Activated naive CD4-positive, alpha-beta T cell treated with Interleukin-2 at 50 U/mL for 16 hours (primary cell): ENCODE data around the gene METTL1.
"Not testable (repeated sequence)": the region's sequence is repeated elsewhere in the genome, so short reads cannot be mapped to it uniquely, and the experiment has no call there.

ENCODE experiments used
- DNase-seq: peaks from one replicate; pipeline ENCODE4 v3.0.0-alpha.2; 2020

Gene METTL1

GRCh38 chr12:57721846-57722608, 49.9 kb downstream of the METTL1 start:
- not testable (repeated sequence) for DNase-seq

- no peak for DNase-seq
Observed at GRCh38 chr12:57720606-57721595, 51.0 kb downstream of the METTL1 start.

GRCh38 chr12:57719777-57720605, 51.9 kb downstream of the METTL1 start:
- DNase-seq, result no peak

- DNase-seq, result no peak
Observed at GRCh38 chr12:57718641-57719528, 53.0 kb downstream of the METTL1 start.
